A549 (cell line): ENCODE data around the gene APOC1.

Experiments used
- CBX2 ChIP-seq: fragments of 200-600 bp; sonication (generic); IDR thresholded peaks from 2 replicates; pipeline ENCODE4 v1.6.1; 2016; ENCODE audit warnings: low read depth, mild to moderate bottlenecking, borderline replicate concordance
- CHD2 ChIP-seq: fragments of 150-350 bp; IDR thresholded peaks from 2 replicates; pipeline ENCODE4 v1.6.1; 2014; ENCODE audit warnings: low read length; ENCODE audit not compliant: partially characterized antibody
- EHMT2 ChIP-seq: fragments of 200-600 bp; sonication (generic); IDR thresholded peaks from 2 replicates; pipeline ENCODE4 v1.6.1; 2016; ENCODE audit warnings: antibody characterized with exemption, low read depth, mild to moderate bottlenecking, moderate library complexity
- EP300 ChIP-seq, 2 experiments: fragments of >200 bp; sonication (Bioruptor Twin); formaldehyde crosslinking; IDR thresholded peaks; 2 replicates in 1 of 2; 3 replicates in 1 of 2; pipeline ENCODE4 v1.6.1; 2016 to 2017
- FOSB ChIP-seq: fragments of 250-450 bp; sonication (Bioruptor Pico); IDR thresholded peaks from 2 replicates; pipeline ENCODE4 v1.5.0; 2020; ENCODE audit warnings: mild to moderate bottlenecking, moderate library complexity
- HDAC2 ChIP-seq: fragments of 200-600 bp; sonication (generic); IDR thresholded peaks from 2 replicates; pipeline ENCODE4 v1.6.1; 2016
- MAZ ChIP-seq: fragments of 150-350 bp; IDR thresholded peaks from 2 replicates; pipeline ENCODE4 v1.6.1; 2014; ENCODE audit warnings: antibody characterized with exemption, low read depth, low read length, borderline replicate concordance
- POLR2A ChIP-seq: IDR thresholded peaks from 2 replicates; pipeline ENCODE4 v1.6.1; 2012; ENCODE audit warnings: mild to moderate bottlenecking, low read length
- RCOR1 ChIP-seq: fragments of 150-350 bp; IDR thresholded peaks from 2 replicates; pipeline ENCODE4 v1.6.1; 2014; ENCODE audit warnings: antibody characterized with exemption, low read length, low read depth
- RFX5 ChIP-seq: fragments of 450-650 bp; IDR thresholded peaks from 2 replicates; pipeline ENCODE4 v1.7.1; 2014; ENCODE audit warnings: antibody characterized with exemption, mild to moderate bottlenecking, moderate library complexity
- TF ChIP-seq, protein P1 (sequence below): fragments of >200 bp; sonication (Bioruptor Twin); formaldehyde crosslinking; IDR thresholded peaks from 3 replicates; pipeline ENCODE4 v1.5.1; 2016
- TF ChIP-seq, protein P2 (sequence below): fragments of 150-350 bp; IDR thresholded peaks from 2 replicates; pipeline ENCODE4 v1.6.1; 2014; ENCODE audit warnings: low read depth, mild to moderate bottlenecking, low read length
- TF ChIP-seq, protein P3 (sequence below): fragments of 200-600 bp; sonication (generic); IDR thresholded peaks from 2 replicates; pipeline ENCODE4 v1.6.1; 2016; ENCODE audit warnings: antibody characterized with exemption, mild to moderate bottlenecking, moderate library complexity
- TF ChIP-seq, protein P4 (sequence below): fragments of 450-650 bp; IDR thresholded peaks from 2 replicates; pipeline ENCODE4 v1.6.1; 2014; ENCODE audit warnings: antibody characterized with exemption

DNA sequence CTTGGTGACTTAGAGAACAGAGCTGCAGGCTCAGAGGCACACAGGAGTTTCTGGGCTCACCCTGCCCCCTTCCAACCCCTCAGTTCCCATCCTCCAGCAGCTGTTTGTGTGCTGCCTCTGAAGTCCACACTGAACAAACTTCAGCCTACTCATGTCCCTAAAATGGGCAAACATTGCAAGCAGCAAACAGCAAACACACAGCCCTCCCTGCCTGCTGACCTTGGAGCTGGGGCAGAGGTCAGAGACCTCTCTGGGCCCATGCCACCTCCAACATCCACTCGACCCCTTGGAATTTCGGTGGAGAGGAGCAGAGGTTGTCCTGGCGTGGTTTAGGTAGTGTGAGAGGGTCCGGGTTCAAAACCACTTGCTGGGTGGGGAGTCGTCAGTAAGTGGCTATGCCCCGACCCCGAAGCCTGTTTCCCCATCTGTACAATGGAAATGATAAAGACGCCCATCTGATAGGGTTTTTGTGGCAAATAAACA is 9.9 kb downstream of the APOC1 start:
- TF ChIP-seq, protein P1, sequence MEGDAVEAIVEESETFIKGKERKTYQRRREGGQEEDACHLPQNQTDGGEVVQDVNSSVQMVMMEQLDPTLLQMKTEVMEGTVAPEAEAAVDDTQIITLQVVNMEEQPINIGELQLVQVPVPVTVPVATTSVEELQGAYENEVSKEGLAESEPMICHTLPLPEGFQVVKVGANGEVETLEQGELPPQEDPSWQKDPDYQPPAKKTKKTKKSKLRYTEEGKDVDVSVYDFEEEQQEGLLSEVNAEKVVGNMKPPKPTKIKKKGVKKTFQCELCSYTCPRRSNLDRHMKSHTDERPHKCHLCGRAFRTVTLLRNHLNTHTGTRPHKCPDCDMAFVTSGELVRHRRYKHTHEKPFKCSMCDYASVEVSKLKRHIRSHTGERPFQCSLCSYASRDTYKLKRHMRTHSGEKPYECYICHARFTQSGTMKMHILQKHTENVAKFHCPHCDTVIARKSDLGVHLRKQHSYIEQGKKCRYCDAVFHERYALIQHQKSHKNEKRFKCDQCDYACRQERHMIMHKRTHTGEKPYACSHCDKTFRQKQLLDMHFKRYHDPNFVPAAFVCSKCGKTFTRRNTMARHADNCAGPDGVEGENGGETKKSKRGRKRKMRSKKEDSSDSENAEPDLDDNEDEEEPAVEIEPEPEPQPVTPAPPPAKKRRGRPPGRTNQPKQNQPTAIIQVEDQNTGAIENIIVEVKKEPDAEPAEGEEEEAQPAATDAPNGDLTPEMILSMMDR = no peak
- no peak for TF ChIP-seq FOSB
- no peak for TF ChIP-seq POLR2A
- no peak for TF ChIP-seq CBX2
- no peak for TF ChIP-seq MAZ
- TF ChIP-seq EHMT2 = no peak
- no peak for TF ChIP-seq EP300 (IDR thresholded peaks at IDR 0.05)
- TF ChIP-seq RCOR1 = no peak
- TF ChIP-seq CHD2 = no peak
- TF ChIP-seq, protein P2, sequence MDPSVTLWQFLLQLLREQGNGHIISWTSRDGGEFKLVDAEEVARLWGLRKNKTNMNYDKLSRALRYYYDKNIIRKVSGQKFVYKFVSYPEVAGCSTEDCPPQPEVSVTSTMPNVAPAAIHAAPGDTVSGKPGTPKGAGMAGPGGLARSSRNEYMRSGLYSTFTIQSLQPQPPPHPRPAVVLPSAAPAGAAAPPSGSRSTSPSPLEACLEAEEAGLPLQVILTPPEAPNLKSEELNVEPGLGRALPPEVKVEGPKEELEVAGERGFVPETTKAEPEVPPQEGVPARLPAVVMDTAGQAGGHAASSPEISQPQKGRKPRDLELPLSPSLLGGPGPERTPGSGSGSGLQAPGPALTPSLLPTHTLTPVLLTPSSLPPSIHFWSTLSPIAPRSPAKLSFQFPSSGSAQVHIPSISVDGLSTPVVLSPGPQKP = no peak
- TF ChIP-seq, protein P3, sequence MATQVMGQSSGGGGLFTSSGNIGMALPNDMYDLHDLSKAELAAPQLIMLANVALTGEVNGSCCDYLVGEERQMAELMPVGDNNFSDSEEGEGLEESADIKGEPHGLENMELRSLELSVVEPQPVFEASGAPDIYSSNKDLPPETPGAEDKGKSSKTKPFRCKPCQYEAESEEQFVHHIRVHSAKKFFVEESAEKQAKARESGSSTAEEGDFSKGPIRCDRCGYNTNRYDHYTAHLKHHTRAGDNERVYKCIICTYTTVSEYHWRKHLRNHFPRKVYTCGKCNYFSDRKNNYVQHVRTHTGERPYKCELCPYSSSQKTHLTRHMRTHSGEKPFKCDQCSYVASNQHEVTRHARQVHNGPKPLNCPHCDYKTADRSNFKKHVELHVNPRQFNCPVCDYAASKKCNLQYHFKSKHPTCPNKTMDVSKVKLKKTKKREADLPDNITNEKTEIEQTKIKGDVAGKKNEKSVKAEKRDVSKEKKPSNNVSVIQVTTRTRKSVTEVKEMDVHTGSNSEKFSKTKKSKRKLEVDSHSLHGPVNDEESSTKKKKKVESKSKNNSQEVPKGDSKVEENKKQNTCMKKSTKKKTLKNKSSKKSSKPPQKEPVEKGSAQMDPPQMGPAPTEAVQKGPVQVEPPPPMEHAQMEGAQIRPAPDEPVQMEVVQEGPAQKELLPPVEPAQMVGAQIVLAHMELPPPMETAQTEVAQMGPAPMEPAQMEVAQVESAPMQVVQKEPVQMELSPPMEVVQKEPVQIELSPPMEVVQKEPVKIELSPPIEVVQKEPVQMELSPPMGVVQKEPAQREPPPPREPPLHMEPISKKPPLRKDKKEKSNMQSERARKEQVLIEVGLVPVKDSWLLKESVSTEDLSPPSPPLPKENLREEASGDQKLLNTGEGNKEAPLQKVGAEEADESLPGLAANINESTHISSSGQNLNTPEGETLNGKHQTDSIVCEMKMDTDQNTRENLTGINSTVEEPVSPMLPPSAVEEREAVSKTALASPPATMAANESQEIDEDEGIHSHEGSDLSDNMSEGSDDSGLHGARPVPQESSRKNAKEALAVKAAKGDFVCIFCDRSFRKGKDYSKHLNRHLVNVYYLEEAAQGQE = no peak
- TF ChIP-seq, protein P4, sequence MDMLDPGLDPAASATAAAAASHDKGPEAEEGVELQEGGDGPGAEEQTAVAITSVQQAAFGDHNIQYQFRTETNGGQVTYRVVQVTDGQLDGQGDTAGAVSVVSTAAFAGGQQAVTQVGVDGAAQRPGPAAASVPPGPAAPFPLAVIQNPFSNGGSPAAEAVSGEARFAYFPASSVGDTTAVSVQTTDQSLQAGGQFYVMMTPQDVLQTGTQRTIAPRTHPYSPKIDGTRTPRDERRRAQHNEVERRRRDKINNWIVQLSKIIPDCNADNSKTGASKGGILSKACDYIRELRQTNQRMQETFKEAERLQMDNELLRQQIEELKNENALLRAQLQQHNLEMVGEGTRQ = no peak
- no peak for TF ChIP-seq HDAC2
- TF ChIP-seq RFX5 = no peak
